Breast epithelium (tissue), 3 donors: Measurements from ENCODE around the gene WSB2.

ENCODE experiments used
- CTCF ChIP-seq, 3 donors: fragments of 450-650 bp; IDR thresholded peaks; one replicate each; pipeline ENCODE4 v1.5.1; 2016 to 2017; ENCODE audit warnings: antibody characterized with exemption in 3 of 3, mild to moderate bottlenecking in 3 of 3, moderate library complexity in 3 of 3
- POLR2A ChIP-seq: fragments of 450-650 bp; IDR thresholded peaks from one replicate; pipeline ENCODE4 v1.6.1; 2016; ENCODE audit warnings: antibody characterized with exemption, mild to moderate bottlenecking, moderate library complexity
- POLR2AphosphoS5 ChIP-seq, 3 donors: sonication (generic); formaldehyde crosslinking; IDR thresholded peaks; one replicate each; pipeline ENCODE4 v1.6.1; 2017; ENCODE audit warnings: antibody characterized with exemption in 3 of 3

- no peak for TF ChIP-seq CTCF (IDR thresholded peaks at IDR 0.05)
- no peak for TF ChIP-seq POLR2AphosphoS5 (IDR thresholded peaks at IDR 0.05)
- TF ChIP-seq POLR2A, result no peak
These were observed 47.7 kb downstream of the WSB2 start for GRCh38 chr12:118013283-118013682.
